Measurements from ENCODE around the gene SNRPA1. TPM values are rescaled to one million over a fixed set of nuclear protein-coding genes. Genes with fewer than 3 reads are reported as not detected.

SNRPA1 gene
- total and polyA plus RNA-seq, 9 of the 15 experiments (the other 6 are each of a cell fraction or from before 2014, with no cell fraction given): 62.7 to 245 (median 189) TPM

DNA sequence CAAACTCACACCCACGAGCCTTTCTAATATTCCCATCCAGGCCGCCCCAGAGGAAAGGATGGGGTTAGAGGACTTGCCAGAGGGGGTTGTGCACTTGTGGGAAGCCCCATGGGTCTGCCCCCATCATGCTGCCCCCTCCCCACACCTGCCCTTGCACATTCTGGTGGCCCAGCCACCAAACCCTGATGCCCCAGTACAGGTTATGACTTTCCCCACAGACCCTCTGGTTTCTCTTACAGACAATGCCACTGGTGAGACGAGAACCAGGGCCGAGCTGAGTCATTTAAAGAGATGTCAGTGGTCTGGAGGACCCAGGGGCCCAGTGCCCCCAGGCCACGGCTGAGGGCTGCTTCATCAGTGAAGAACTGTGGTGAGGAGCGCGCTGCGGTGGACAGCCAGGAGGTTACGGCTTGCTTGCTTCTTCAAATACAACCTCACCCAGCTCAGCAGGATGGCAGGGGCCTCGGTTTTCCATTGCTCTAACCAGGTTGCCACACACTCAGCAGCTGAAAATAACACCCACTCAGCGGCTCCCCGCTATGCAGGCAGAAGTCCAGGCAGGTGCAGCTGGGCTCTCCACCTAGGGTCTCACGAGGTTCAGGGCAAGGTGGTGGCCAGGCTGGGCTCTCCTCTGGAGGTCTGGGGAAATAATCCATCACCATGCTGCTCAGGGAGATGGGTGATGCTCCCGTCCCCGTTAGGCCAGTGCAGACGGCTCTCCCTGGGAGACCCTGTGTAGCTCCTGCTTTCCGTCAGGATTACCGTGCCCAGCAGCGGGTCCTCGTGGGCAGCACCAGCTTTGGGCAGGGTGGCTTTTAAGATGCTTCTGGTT is 13.8 kb upstream of the SNRPA1 start (continued):
- TF ChIP-seq, protein P1, sequence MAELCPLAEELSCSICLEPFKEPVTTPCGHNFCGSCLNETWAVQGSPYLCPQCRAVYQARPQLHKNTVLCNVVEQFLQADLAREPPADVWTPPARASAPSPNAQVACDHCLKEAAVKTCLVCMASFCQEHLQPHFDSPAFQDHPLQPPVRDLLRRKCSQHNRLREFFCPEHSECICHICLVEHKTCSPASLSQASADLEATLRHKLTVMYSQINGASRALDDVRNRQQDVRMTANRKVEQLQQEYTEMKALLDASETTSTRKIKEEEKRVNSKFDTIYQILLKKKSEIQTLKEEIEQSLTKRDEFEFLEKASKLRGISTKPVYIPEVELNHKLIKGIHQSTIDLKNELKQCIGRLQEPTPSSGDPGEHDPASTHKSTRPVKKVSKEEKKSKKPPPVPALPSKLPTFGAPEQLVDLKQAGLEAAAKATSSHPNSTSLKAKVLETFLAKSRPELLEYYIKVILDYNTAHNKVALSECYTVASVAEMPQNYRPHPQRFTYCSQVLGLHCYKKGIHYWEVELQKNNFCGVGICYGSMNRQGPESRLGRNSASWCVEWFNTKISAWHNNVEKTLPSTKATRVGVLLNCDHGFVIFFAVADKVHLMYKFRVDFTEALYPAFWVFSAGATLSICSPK (IDR thresholded peaks at IDR 0.05; ENCODE audit: borderline replicate concordance): no peak
- no peak for TF ChIP-seq ZNF408 (CRISPR knock-in tag; IDR thresholded peaks at IDR 0.05; ENCODE audit: low read depth)

DNA sequence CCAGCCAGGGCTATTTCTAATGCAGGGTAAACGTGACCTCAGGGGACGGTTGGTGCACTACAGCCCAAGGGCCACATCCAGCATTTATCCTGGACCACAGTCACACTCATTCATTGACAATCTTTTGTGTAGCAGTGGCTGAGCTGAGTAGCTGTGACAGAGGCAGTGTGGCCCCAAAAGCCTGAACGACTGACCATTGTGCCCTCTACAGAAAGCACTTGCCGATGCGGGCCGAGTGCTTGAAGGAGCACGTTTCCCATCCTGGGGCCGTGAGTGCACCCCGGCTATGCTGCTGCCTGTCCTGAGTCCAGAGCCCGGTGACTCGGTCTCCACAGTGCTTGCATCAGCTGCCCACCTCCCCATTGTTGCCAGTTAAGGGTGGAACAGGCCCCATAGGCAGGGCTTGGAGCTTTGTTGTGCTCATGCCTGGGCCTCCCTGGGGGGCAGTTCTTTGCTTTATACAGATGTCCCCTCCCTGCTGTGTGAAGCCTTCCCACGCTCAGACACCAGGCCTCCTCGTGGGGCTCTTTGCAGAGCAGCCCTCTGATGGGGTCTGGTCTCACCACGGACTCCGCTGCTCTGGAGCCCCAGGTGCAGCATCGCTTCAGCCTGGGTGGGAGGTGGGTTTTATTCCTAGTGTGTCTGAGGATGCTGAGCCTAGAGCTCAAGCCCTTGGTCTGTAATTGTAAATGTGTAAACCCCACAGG is 13.0 kb upstream of the SNRPA1 start:
- Histone ChIP-seq H3K4me3 (no peak overlapping the region), H3K9ac (ENCODE audit: insufficient read depth in 1 of 2, low read depth in 2 of 2, low read length in 2 of 2) (0 out of 4 replicates have a peak overlapping the region, but pooled peaks of 1 of the 2 experiments have one; percentile 48), H3K4me2 (ENCODE audit: insufficient read depth, low read length) (no peak overlapping the region), H3K4me1 (replicated peaks in 1 of 2; ENCODE audit: control insufficient read depth in 2 of 2, insufficient read depth in 2 of 2, low read length in 2 of 2) (no peaks in the 10 kb centered on the region; a peak in 1 of 5 replicates), H3K36me3 (ENCODE audit: control insufficient read depth, insufficient read depth, low read length) (no peaks in the 10 kb centered on the region), H3K9me1 (ENCODE audit: control insufficient read depth, insufficient read depth, low read length) (no peaks in the 10 kb centered on the region), H3K27ac (ENCODE audit: extremely low read depth, low read depth, low read length) (no peak overlapping the region), H2AFZ (ENCODE audit: low read depth, low read length) (no peak overlapping the region), H3K27me3 (ENCODE audit: control insufficient read depth in 2 of 2, insufficient read depth in 2 of 2, low read length in 2 of 2) (peaks cover 0 to 43% of the 10 kb centered on the region in 2 experiments; a peak in 4 of 5 replicates), H3K79me2 (ENCODE audit: control insufficient read depth, insufficient read depth, low read length) (no peaks in the 10 kb centered on the region), H3K9me3 (replicated peaks; ENCODE audit: control insufficient read depth, insufficient read depth, low read depth, low read length) (no peaks in the 10 kb centered on the region), H4K20me1 (replicated peaks; ENCODE audit: control insufficient read depth, insufficient read depth, low read length) (no peaks in the 10 kb centered on the region; the same call in none of the 2 replicates)
- intact Hi-C loops (cut with micrococcal nuclease) (no loop called here), in situ Hi-C loops (cut with MboI) (loop anchor here (10.0 kb wide), 1 partner anchor 187 kb away; no protein-coding TSS in a partner anchor)
- 31% methylated on average over 16 of the region's 16 CpGs for WGBS (ENCODE audit: insufficient coverage, low coverage, missing lambda C conversion rate)
- TF ChIP-seq ZFP1 (CRISPR knock-in tag; IDR thresholded peaks at IDR 0.05): no peak
- no peak for TF ChIP-seq ZNF830 (CRISPR knock-in tag; IDR thresholded peaks at IDR 0.05)
- no peak for TF ChIP-seq IRF2 (CRISPR knock-in tag; IDR thresholded peaks at IDR 0.05)
- no peak for TF ChIP-seq PCBP2 (IDR thresholded peaks at IDR 0.05; ENCODE audit: low read depth, low read length, poor library complexity, severe bottlenecking)
- TF ChIP-seq GABPB2 (CRISPR knock-in tag; conservative IDR thresholded peaks at IDR 0.05): no peak
- TF ChIP-seq NR2C1 (IDR thresholded peaks at IDR 0.05): no peak
- TF ChIP-seq NR2C1 (tag; IDR thresholded peaks at IDR 0.05): no peak
- TF ChIP-seq DPF2 (IDR thresholded peaks at IDR 0.05): no peak
- no peak for TF ChIP-seq PURB (CRISPR knock-in tag; IDR thresholded peaks at IDR 0.05; ENCODE audit: low read depth)
- ATAC-seq: peak; percentile 22
- ChIA-PET POLR2A (interaction anchor here (0.6 to 0.7 kb wide), 3 partner anchors 12 to 229 kb away, joined by 3 read pairs; no protein-coding TSS in a partner anchor), CTCF (ENCODE audit: low intra/inter-chr PET ratio) (no interaction called here)
- no peak for FAIRE-seq
- DNase-seq (ENCODE audit: extremely low read depth in 1 of 4, low spot score in 3 of 4): no peak
- BruUV-seq (replicated peaks): no TSS peak

Data from K562 (cell line).